A549 (cell line): ENCODE data around the gene PTGR3. TPM values are rescaled to one million over a fixed set of nuclear protein-coding genes. Genes with fewer than 3 reads are reported as not detected.

Experiments used
- ATAC-seq, 2 experiments: fragments of 200-7000 bp in 1 of 2; fragments of >200 bp in 1 of 2; cut with Nextera tagmentation in 1 of 2; cut with Tn5 transposase in 1 of 2; 3 replicates each; pipeline versions ENCODE4 v1.8.0 to v1.9.1; 2018 to 2020; ENCODE audit warnings: mild to moderate bottlenecking in 1 of 2, moderate library complexity in 1 of 2
- CTCF ChIA-PET: fragments of 300-600 bp; sonication (Branson Sonifier 250); formaldehyde crosslinking; extraction: SDS; loops from one replicate; lab custom pipeline; 2021; ENCODE audit warnings: antibody characterized with exemption, inconsistent platforms; lab: Yijun Ruan, JAX
- POLR2A ChIA-PET: fragments of 350-600 bp; formaldehyde crosslinking; extraction: SDS; loops from one replicate; lab custom pipeline; 2021; ENCODE audit warnings: antibody characterized with exemption, inconsistent platforms; lab: Yijun Ruan, JAX
- DNase-seq, 2 experiments: peaks; one replicate each; pipeline versions ENCODE4 v3.0.0 to v3.0.0-alpha.2; 2011 to 2016; ENCODE audit warnings: low read depth in 1 of 2, low spot score in 1 of 2
- FAIRE-seq: peaks from 2 replicates; lab custom pipeline; 2011; peaks lifted over from hg19 to GRCh38; lab: Jason Lieb, UNC
- H3K27ac ChIP-seq, 2 experiments: fragments of >200 bp; sonication (Bioruptor Twin); formaldehyde crosslinking; 3 replicates each; pipeline ENCODE4 v1.5.1; 2016 to 2017
- H3K4me1 ChIP-seq: fragments of >200 bp; sonication (Bioruptor Twin); formaldehyde crosslinking; 3 replicates; pipeline ENCODE4 v1.6.1; 2016
- H3K4me2 ChIP-seq: fragments of >200 bp; sonication (Bioruptor Twin); formaldehyde crosslinking; 3 replicates; pipeline ENCODE4 v1.6.1; 2016
- H3K4me3 ChIP-seq: fragments of >200 bp; sonication (Bioruptor Twin); formaldehyde crosslinking; 3 replicates; pipeline ENCODE4 v1.5.1; 2016
- H3K9me3 ChIP-seq: fragments of >200 bp; sonication (Bioruptor Twin); formaldehyde crosslinking; 3 replicates; pipeline ENCODE4 v1.6.1; 2016
- BHLHE40 ChIP-seq: IDR thresholded peaks from 2 replicates; pipeline ENCODE4 v1.6.1; 2012; ENCODE audit warnings: low read depth, low read length, inconsistent platforms
- CBX8 ChIP-seq: fragments of 200-600 bp; sonication (generic); IDR thresholded peaks from 2 replicates; pipeline ENCODE4 v1.6.1; 2016
- CHD2 ChIP-seq: fragments of 150-350 bp; IDR thresholded peaks from 2 replicates; pipeline ENCODE4 v1.6.1; 2014; ENCODE audit warnings: low read length; ENCODE audit not compliant: partially characterized antibody
- CTCF ChIP-seq: fragments of >200 bp; sonication (Bioruptor Twin); formaldehyde crosslinking; IDR thresholded peaks from 3 replicates; pipeline ENCODE4 v1.5.1; 2016
- ESRRA ChIP-seq: fragments of 150-350 bp; IDR thresholded peaks from 2 replicates; pipeline ENCODE4 v1.6.1; 2014; ENCODE audit warnings: mild to moderate bottlenecking, low read length, borderline replicate concordance
- FOSB ChIP-seq: fragments of 250-450 bp; sonication (Bioruptor Pico); IDR thresholded peaks from 2 replicates; pipeline ENCODE4 v1.5.0; 2020; ENCODE audit warnings: mild to moderate bottlenecking, moderate library complexity
- FOSL2 ChIP-seq, 2 experiments: fragments of 450-650 bp in 1 of 2; fragments of >200 bp in 1 of 2; sonication (Bioruptor Twin) in 1 of 2; formaldehyde crosslinking; IDR thresholded peaks; 2 replicates each; pipeline versions ENCODE4 v1.5.0 to v1.6.1; 2016 to 2020; ENCODE audit warnings: mild to moderate bottlenecking in 1 of 2, moderate library complexity in 1 of 2
- HDAC2 ChIP-seq: fragments of 200-600 bp; sonication (generic); IDR thresholded peaks from 2 replicates; pipeline ENCODE4 v1.6.1; 2016
- HES2 ChIP-seq: fragments of >200 bp; sonication (Bioruptor Twin); formaldehyde crosslinking; IDR thresholded peaks from 2 replicates; pipeline ENCODE4 v1.6.1; 2016
- HEYL ChIP-seq: fragments of 250-450 bp; sonication (Bioruptor Pico); IDR thresholded peaks from 2 replicates; pipeline ENCODE4 v1.8.0; 2021; ENCODE audit warnings: mild to moderate bottlenecking, moderate library complexity
- HOXB13 ChIP-seq: fragments of 250-450 bp; sonication (Bioruptor Pico); IDR thresholded peaks from 2 replicates; pipeline ENCODE4 v1.5.0; 2020; ENCODE audit warnings: low read depth, mild to moderate bottlenecking, moderate library complexity
- JUN ChIP-seq, 2 experiments: fragments of >200 bp; sonication (Bioruptor Twin); formaldehyde crosslinking; IDR thresholded peaks; 2 replicates in 1 of 2; 3 replicates in 1 of 2; pipeline ENCODE4 v1.6.1; 2016 to 2017
- MAZ ChIP-seq: fragments of 150-350 bp; IDR thresholded peaks from 2 replicates; pipeline ENCODE4 v1.6.1; 2014; ENCODE audit warnings: antibody characterized with exemption, low read depth, low read length, borderline replicate concordance
- NFE2L2 ChIP-seq: fragments of 150-350 bp; conservative IDR thresholded peaks from 2 replicates; pipeline ENCODE4 v1.6.1; 2014; ENCODE audit warnings: low read length
- NR3C1 ChIP-seq: fragments of >200 bp; sonication (Bioruptor Twin); formaldehyde crosslinking; IDR thresholded peaks from 3 replicates; pipeline ENCODE4 v1.6.1; 2017
- RNF2 ChIP-seq: fragments of 200-600 bp; sonication (generic); IDR thresholded peaks from 2 replicates; pipeline ENCODE4 v1.6.1; 2016; ENCODE audit warnings: low read depth, mild to moderate bottlenecking, antibody characterized with exemption, moderate library complexity, borderline replicate concordance
- SMC3 ChIP-seq: fragments of >200 bp; sonication (Bioruptor Twin); formaldehyde crosslinking; IDR thresholded peaks from 3 replicates; pipeline ENCODE4 v1.6.1; 2018; ENCODE audit warnings: inconsistent platforms
- TP53 ChIP-seq: fragments of 250-450 bp; sonication (Bioruptor Pico); IDR thresholded peaks from 2 replicates; pipeline ENCODE4 v1.5.0; 2021; ENCODE audit warnings: mild to moderate bottlenecking, moderate library complexity
- ZC3H11A ChIP-seq: fragments of 450-650 bp; IDR thresholded peaks from 2 replicates; pipeline ENCODE4 v1.6.1; 2014; ENCODE audit warnings: antibody characterized with exemption, mild to moderate bottlenecking
- ZFP36 ChIP-seq: fragments of 450-650 bp; IDR thresholded peaks from 2 replicates; pipeline ENCODE4 v1.6.1; 2014; ENCODE audit warnings: borderline replicate concordance; ENCODE audit not compliant: partially characterized antibody
- ZNF302 ChIP-seq: fragments of 250-450 bp; sonication (Bioruptor Pico); IDR thresholded peaks from 2 replicates; pipeline ENCODE4 v1.9.0; 2021; ENCODE audit warnings: inconsistent platforms, mild to moderate bottlenecking, moderate library complexity
- WGBS: methylation state at CpG from one replicate; pipeline ENCODE4 v1.1.6; 2017; ENCODE audit errors: missing lambda C conversion rate; 5-methylcytosine and 5-hydroxymethylcytosine counted together
- polyA plus RNA-seq, 4 experiments: library from polyadenylated mRNA; depleted of rRNA in 3 of 4; stranded (reverse); fragments of >200 nt; fragmentation: RNase III in 1 of 4; extraction: RNeasy Plus Mini Kit Qiagen cat#74134 plus additional on column Dnase treatment in 1 of 4; gene quantifications; 2 replicates in 3 of 4; 3 replicates in 1 of 4; pipeline ENCODE4 v1.2.3, GENCODE V29; 2011 to 2017

The PTGR3 gene
- polyA plus RNA-seq, 2 of the 4 experiments (the other 2 are of a cell fraction): 7.2 to 18.5 TPM

DNA sequence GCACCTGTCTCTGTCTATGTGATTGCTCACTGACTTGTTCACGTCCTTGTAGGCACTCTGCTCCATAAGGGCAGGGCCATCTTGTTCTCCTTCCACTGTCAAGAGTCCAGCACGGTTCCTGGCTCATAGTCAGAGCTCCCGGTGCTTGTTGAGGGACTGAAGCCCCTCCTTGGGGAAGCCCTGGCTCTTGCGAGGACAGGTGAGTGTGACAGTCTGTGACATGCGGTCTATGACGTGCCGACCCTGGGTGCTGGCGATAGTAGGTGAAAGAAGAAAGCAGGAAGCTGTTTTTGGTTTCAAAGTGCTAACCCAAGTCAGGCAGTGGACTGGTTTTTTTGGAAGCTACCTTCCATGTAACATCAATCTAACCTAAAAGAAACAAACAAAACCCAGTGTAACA is 20.5 kb upstream of the PTGR3 start:
- Histone ChIP-seq H3K4me2 (no peak overlapping the region), H3K27ac (no peak overlapping the region), H3K4me1 (peaks cover 5% of the 10 kb centered on the region; the same call in 2 of the 3 replicates), H3K4me3 (no peak overlapping the region), H3K9me3 (no peaks in the 10 kb centered on the region)
- TF ChIP-seq ZNF302 (CRISPR knock-in tag) (no peak), ZFP36 (no peak), HDAC2 (no peak), NR3C1 (no peak), HES2 (no peak), SMC3 (no peak), MAZ (no peak), FOSL2 (IDR thresholded peaks at IDR 0.05) (no peak), FOSL2 (CRISPR knock-in tag; IDR thresholded peaks at IDR 0.05) (no peak), NFE2L2 (no peak), ZC3H11A (no peak)
- CTCF ChIA-PET: interaction anchor here (0.6 to 0.8 kb wide), 2 partner anchors 15 to 26 kb away, joined by 3 read pairs; no protein-coding TSS in a partner anchor
- 89% methylated on average over 8 of the region's 8 CpGs for WGBS
- POLR2A ChIA-PET: no interaction called here
- ATAC-seq: no peak
- no peak for DNase-seq
- no peak for FAIRE-seq

- FAIRE-seq (no peak), ATAC-seq (no peak), DNase-seq (no peak)
- POLR2A ChIA-PET: no interaction called here
- no peak overlapping the region for H3K4me2 ChIP-seq
- CTCF ChIA-PET: interaction anchor here (0.6 kb wide), 1 partner anchor 26 kb away, joined by 3 read pairs; no protein-coding TSS in a partner anchor
- no peak overlapping the region for H3K4me3 ChIP-seq
- no peaks in the 10 kb centered on the region for H3K9me3 ChIP-seq
- H3K27ac ChIP-seq: no peak overlapping the region
- H3K4me1 ChIP-seq: peaks cover 5% of the 10 kb centered on the region; the same call in 2 of the 3 replicates
- WGBS: 74% methylated on average over 9 of the region's 9 CpGs
- TF ChIP-seq JUN (IDR thresholded peaks at IDR 0.05) (no peak), HOXB13 (CRISPR knock-in tag) (no peak), HEYL (no peak), SMC3 (no peak), ESRRA (no peak), CBX8 (no peak), MAZ (no peak), ZFP36 (no peak), BHLHE40 (no peak)
These were observed 20.0 kb upstream of the PTGR3 start for GRCh38 chr18:75228967-75229366.

- DNase-seq: no peak
- ChIA-PET POLR2A (interaction anchor here (0.6 kb wide), 1 partner anchor 17 kb away, joined by 6 read pairs; the partner anchor contains the start of gene TSHZ1), CTCF (no interaction called here)
- ATAC-seq: no peak
- Histone ChIP-seq H3K9me3 (no peaks in the 10 kb centered on the region), H3K27ac (no peak overlapping the region), H3K4me3 (no peak overlapping the region), H3K4me1 (peaks cover 5% of the 10 kb centered on the region; the same call in 2 of the 3 replicates), H3K4me2 (no peak overlapping the region)
- no peak for FAIRE-seq
- TF ChIP-seq CHD2: no peak
- no peak for TF ChIP-seq JUN (IDR thresholded peaks at IDR 0.05)
- no peak for TF ChIP-seq FOSB
- TF ChIP-seq RNF2: no peak
- no peak for TF ChIP-seq CTCF
- no peak for TF ChIP-seq TP53 (CRISPR knock-in tag)
- 91% methylated on average over 11 of the region's 11 CpGs for WGBS
These were observed 18.8 kb upstream of the PTGR3 start for GRCh38 chr18:75227535-75228296.
